ENCODE measurements around the gene AHRR. TPM values are rescaled to one million over a fixed set of nuclear protein-coding genes. Genes with fewer than 3 reads are reported as not detected.

AHRR gene
- total and polyA plus RNA-seq, 2 of the 4 experiments (the other 2 are of a cell fraction), result 15.6 to 37.1 TPM

DNA sequence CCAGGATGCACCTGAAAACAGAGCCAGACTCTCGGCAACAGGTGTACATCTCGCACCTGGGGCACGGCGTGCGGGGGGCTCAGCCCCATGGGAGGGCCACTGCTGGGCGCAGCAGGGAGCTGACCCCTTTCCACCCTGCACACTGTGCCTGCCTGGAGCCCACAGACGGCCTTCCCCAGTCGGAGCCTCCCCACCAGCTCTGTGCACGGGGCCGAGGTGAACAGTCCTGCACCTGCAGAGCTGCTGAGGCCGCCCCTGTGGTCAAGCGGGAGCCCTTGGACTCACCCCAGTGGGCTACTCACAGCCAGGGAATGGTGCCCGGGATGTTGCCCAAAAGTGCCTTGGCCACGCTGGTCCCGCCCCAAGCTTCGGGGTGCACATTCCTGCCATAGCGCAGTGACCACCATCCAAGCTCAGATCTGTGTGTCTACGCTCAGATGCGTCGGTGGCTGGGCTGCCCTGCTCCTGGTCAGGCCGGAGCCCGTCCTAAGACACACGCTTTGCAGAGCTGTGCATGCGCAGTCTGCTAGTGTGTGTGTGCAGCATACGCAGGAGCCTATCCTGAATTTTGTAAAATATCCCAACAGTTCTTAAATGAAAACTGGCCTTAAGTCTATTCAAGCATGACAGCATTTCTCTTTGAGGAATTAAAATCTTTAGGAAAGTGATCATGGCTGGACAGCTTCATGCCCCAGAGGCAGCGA, 113.1 kb downstream of the AHRR start:
- H3K4me1 ChIP-seq (ENCODE audit: control insufficient read depth, insufficient read depth, low read length), result peaks cover 8% of the 10 kb centered on the region
- ChIA-PET CTCF (no interaction called here), POLR2A (ENCODE audit: unreplicated experiment) (no interaction called here)
- no peak overlapping the region for H4K5ac ChIP-seq (ENCODE audit: low read depth, low read length)
- no peak for DNase-seq
- intact Hi-C loops (cut with micrococcal nuclease), result no loop called here
- H3K9me3 ChIP-seq (ENCODE audit: control insufficient read depth, insufficient read depth, low read length), result no peaks in the 10 kb centered on the region
- no peak overlapping the region for H3K4me3 ChIP-seq (ENCODE audit: insufficient read depth, low read depth, low read length)
- H4K8ac ChIP-seq (ENCODE audit: low read depth in 2 of 2, low read length in 2 of 2), result no peak overlapping the region
- H3K27me3 ChIP-seq (ENCODE audit: control insufficient read depth, insufficient read depth, low read length), result no peaks in the 10 kb centered on the region
- H2AK5ac ChIP-seq (ENCODE audit: low read depth, low read length), result no peak overlapping the region
- no TSS peak for BruUV-seq (replicated peaks)
- ATAC-seq (ENCODE audit: low read depth), result no peak
- H3K36me3 ChIP-seq (ENCODE audit: control insufficient read depth, insufficient read depth, low read length), result peaks cover 46% of the 10 kb centered on the region
- no peak overlapping the region for H2BK20ac ChIP-seq (ENCODE audit: low read depth, low read length)
- no peak overlapping the region for H3K4ac ChIP-seq (ENCODE audit: low read depth, low read length)
- H2BK15ac ChIP-seq (ENCODE audit: low read depth, low read length), result no peak overlapping the region
- peaks cover 3% of the 10 kb centered on the region; the same call in 1 of the 2 replicates for H3K9me1 ChIP-seq (ENCODE audit: insufficient read depth, low read length)
- in situ Hi-C loops (cut with MboI; ENCODE audit: low sequenced_read_pairs), result loop anchor here (5.0 kb wide), 1 partner anchor 122 kb away; no protein-coding TSS in a partner anchor
- dilution Hi-C loops (cut with HindIII; ENCODE audit: low sequenced_read_pairs, unreplicated experiment), result no loop called here
- H2AFZ ChIP-seq (replicated peaks; ENCODE audit: low read length, poor library complexity), result no peak overlapping the region
- no peak overlapping the region for H3K23ac ChIP-seq (ENCODE audit: low read depth, low read length)
- H3K9ac ChIP-seq (ENCODE audit: low read depth, low read length), result no peak overlapping the region
- H3K4me2 ChIP-seq (ENCODE audit: low read depth, low read length), result no peak overlapping the region
- H2AK9ac ChIP-seq (replicated peaks; ENCODE audit: low read depth, low read length, poor library complexity), result no peak overlapping the region
- no peak overlapping the region for H3K27ac ChIP-seq (ENCODE audit: insufficient read depth, low read length)
- H2BK120ac ChIP-seq (ENCODE audit: low read depth, low read length), result no peak overlapping the region
- WGBS, 2 experiments (ENCODE audit: extremely low coverage in 2 of 2, insufficient read length in 1 of 2), result 91% methylated on average over 17 of the region's 26 CpGs; no CpG with 5 or more reads in 1 of the 2 experiments
- no peak overlapping the region for H3K56ac ChIP-seq (ENCODE audit: extremely low read depth, insufficient read depth, low read length)
- H2BK5ac ChIP-seq (ENCODE audit: low read depth, low read length, poor library complexity, severe bottlenecking), result no peak overlapping the region
- no peak overlapping the region for H3K18ac ChIP-seq (ENCODE audit: low read depth, low read length)
- H3K14ac ChIP-seq (replicated peaks; ENCODE audit: low read depth, low read length), result no peak overlapping the region
- H4K91ac ChIP-seq (ENCODE audit: insufficient read depth, low read depth, low read length), result no peak overlapping the region
- H4K20me1 ChIP-seq (ENCODE audit: insufficient read depth, low read length), result no peaks in the 10 kb centered on the region; the same call in 1 of the 2 replicates
- TF ChIP-seq CEBPB (IDR thresholded peaks at IDR 0.05; ENCODE audit: low read depth, low read length), result no peak
- TF ChIP-seq MAFK (IDR thresholded peaks at IDR 0.05; ENCODE audit: low read depth, low read length), result no peak
- TF ChIP-seq, protein P1, sequence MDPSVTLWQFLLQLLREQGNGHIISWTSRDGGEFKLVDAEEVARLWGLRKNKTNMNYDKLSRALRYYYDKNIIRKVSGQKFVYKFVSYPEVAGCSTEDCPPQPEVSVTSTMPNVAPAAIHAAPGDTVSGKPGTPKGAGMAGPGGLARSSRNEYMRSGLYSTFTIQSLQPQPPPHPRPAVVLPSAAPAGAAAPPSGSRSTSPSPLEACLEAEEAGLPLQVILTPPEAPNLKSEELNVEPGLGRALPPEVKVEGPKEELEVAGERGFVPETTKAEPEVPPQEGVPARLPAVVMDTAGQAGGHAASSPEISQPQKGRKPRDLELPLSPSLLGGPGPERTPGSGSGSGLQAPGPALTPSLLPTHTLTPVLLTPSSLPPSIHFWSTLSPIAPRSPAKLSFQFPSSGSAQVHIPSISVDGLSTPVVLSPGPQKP (IDR thresholded peaks at IDR 0.05; ENCODE audit: borderline replicate concordance, low read depth, low read length), result no peak
- no peak for TF ChIP-seq NFE2L2 (IDR thresholded peaks at IDR 0.05; ENCODE audit: low read depth, low read length)
- TF ChIP-seq, protein P2, sequence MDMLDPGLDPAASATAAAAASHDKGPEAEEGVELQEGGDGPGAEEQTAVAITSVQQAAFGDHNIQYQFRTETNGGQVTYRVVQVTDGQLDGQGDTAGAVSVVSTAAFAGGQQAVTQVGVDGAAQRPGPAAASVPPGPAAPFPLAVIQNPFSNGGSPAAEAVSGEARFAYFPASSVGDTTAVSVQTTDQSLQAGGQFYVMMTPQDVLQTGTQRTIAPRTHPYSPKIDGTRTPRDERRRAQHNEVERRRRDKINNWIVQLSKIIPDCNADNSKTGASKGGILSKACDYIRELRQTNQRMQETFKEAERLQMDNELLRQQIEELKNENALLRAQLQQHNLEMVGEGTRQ (IDR thresholded peaks at IDR 0.05; ENCODE audit: low read depth, low read length), result no peak
- TF ChIP-seq MXI1 (IDR thresholded peaks at IDR 0.05; ENCODE audit: borderline replicate concordance, low read depth, low read length), result no peak
- no peak for TF ChIP-seq MAZ (IDR thresholded peaks at IDR 0.05; ENCODE audit: borderline replicate concordance, low read depth, low read length)
- no peak for TF ChIP-seq BHLHE40 (IDR thresholded peaks at IDR 0.05; ENCODE audit: low read depth, low read length)
- no peak for TF ChIP-seq RCOR1 (IDR thresholded peaks at IDR 0.05; ENCODE audit: insufficient replicate concordance, low read length)
- no peak for TF ChIP-seq POLR2A (IDR thresholded peaks at IDR 0.05; ENCODE audit: low read depth, low read length)
- no peak for TF ChIP-seq CHD1 (IDR thresholded peaks at IDR 0.05; ENCODE audit: low read depth, low read length)
- no peak for TF ChIP-seq SMC3 (IDR thresholded peaks at IDR 0.05; ENCODE audit: low read depth, low read length)
- TF ChIP-seq, protein P3, sequence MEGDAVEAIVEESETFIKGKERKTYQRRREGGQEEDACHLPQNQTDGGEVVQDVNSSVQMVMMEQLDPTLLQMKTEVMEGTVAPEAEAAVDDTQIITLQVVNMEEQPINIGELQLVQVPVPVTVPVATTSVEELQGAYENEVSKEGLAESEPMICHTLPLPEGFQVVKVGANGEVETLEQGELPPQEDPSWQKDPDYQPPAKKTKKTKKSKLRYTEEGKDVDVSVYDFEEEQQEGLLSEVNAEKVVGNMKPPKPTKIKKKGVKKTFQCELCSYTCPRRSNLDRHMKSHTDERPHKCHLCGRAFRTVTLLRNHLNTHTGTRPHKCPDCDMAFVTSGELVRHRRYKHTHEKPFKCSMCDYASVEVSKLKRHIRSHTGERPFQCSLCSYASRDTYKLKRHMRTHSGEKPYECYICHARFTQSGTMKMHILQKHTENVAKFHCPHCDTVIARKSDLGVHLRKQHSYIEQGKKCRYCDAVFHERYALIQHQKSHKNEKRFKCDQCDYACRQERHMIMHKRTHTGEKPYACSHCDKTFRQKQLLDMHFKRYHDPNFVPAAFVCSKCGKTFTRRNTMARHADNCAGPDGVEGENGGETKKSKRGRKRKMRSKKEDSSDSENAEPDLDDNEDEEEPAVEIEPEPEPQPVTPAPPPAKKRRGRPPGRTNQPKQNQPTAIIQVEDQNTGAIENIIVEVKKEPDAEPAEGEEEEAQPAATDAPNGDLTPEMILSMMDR (conservative IDR thresholded peaks at IDR 0.05; ENCODE audit: low read depth, low read length), result no peak
- no peak for TF ChIP-seq RAD21 (IDR thresholded peaks at IDR 0.05; ENCODE audit: low read length)
- TF ChIP-seq FOS (IDR thresholded peaks at IDR 0.05; ENCODE audit: low read depth, low read length), result no peak
- no peak for TF ChIP-seq RFX5 (IDR thresholded peaks at IDR 0.05; ENCODE audit: low read depth, low read length)
- peaks cover 0 to 41% of the 10 kb centered on the region in 2 experiments; a peak in 3 of 4 replicates for H3K79me1 ChIP-seq (ENCODE audit: low read depth in 1 of 2, low read length in 2 of 2)
